ENCODE results near the gene FBXW4.

Gene FBXW4

GRCh38 chr10:101578803-101579515, 116.0 kb downstream of the FBXW4 start:
- no peak for DNase-seq

- DNase-seq, result no peak
Measured at GRCh38 chr10:101578192-101578591, 116.8 kb downstream of the FBXW4 start.

GRCh38 chr10:101577121-101577871, 117.7 kb downstream of the FBXW4 start:
- no peak for DNase-seq

- DNase-seq, result no peak
Measured at GRCh38 chr10:101576211-101576863, 118.6 kb downstream of the FBXW4 start.

- DNase-seq, result no peak
Measured at GRCh38 chr10:101575580-101576210, 119.3 kb downstream of the FBXW4 start.

GRCh38 chr10:101575091-101575490, 119.9 kb downstream of the FBXW4 start:
- DNase-seq, result no peak

GRCh38 chr10:101573885-101574753, 120.9 kb downstream of the FBXW4 start:
- DNase-seq, result no peak

GRCh38 chr10:101572785-101573184, 122.2 kb downstream of the FBXW4 start:
- no peak for DNase-seq

- DNase-seq, result no peak
Measured at GRCh38 chr10:101572126-101572525, 122.8 kb downstream of the FBXW4 start.

- no peak for DNase-seq
Measured at GRCh38 chr10:101571271-101571925, 123.6 kb downstream of the FBXW4 start.

GRCh38 chr10:101570428-101571270, 124.3 kb downstream of the FBXW4 start:
- no peak for DNase-seq

- DNase-seq, result peak; percentile 8
Measured at GRCh38 chr10:101569622-101570427, 125.1 kb downstream of the FBXW4 start.

- no peak for DNase-seq
Measured at GRCh38 chr10:101569323-101569621, 125.7 kb downstream of the FBXW4 start.

- DNase-seq, result no peak
Measured at GRCh38 chr10:101568054-101568745, 126.8 kb downstream of the FBXW4 start.

GRCh38 chr10:101567165-101568006, 127.6 kb downstream of the FBXW4 start:
- no peak for DNase-seq

- DNase-seq, result no peak
Measured at GRCh38 chr10:101566333-101567164, 128.4 kb downstream of the FBXW4 start.

GRCh38 chr10:101565936-101566332, 129.0 kb downstream of the FBXW4 start:
- no peak for DNase-seq

All from NCI-H2029 (cell line).